Rectal smooth muscle tissue (tissue), 1 donor: ENCODE results near the gene ARID5A.

Source experiments
- H3K27ac ChIP-seq: one replicate; pipeline ENCODE4 v1.7.0; 2013; ENCODE audit warnings: low read depth, low read length, inconsistent platforms
- H3K27me3 ChIP-seq: one replicate; pipeline ENCODE4 v1.7.0; 2013; ENCODE audit warnings: low read length; ENCODE audit not compliant: control insufficient read depth, insufficient read depth
- H3K36me3 ChIP-seq: one replicate; pipeline ENCODE4 v1.7.0; 2013; ENCODE audit warnings: low read length; ENCODE audit not compliant: control insufficient read depth, insufficient read depth
- H3K4me1 ChIP-seq: one replicate; pipeline ENCODE4 v1.7.0; 2013; ENCODE audit warnings: low read length; ENCODE audit not compliant: control insufficient read depth, insufficient read depth
- H3K4me3 ChIP-seq: one replicate; pipeline ENCODE4 v1.7.0; 2013; ENCODE audit warnings: low read length
- H3K9ac ChIP-seq: one replicate; pipeline ENCODE4 v1.7.0; 2013; ENCODE audit warnings: low read length

ARID5A gene

DNA sequence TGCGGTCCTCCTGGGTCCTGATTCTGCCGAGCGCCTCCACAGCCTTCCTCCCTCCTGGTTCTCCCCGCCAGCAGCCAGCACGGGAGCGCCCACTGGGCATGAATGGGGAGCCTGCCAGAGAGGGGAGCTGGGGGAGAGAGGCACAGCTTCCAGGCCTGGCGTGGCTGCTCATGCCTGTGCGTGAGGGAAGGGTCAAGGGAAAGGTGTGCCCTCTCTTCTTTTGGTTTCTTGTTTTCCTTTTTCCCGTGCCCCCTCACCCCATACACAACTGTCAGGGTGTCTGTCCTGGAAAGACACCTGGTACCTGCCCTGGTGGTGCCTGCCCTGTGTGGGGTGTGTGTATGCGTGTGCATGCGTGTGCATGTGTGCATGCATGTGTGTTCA lies 26.7 kb upstream of the ARID5A start:
- Histone ChIP-seq H3K4me3 (no peak overlapping the region), H3K27ac (no peak overlapping the region), H3K36me3 (no peaks in the 10 kb centered on the region), H3K9ac (no peak overlapping the region), H3K4me1 (no peaks in the 10 kb centered on the region), H3K27me3 (no peaks in the 10 kb centered on the region)

DNA sequence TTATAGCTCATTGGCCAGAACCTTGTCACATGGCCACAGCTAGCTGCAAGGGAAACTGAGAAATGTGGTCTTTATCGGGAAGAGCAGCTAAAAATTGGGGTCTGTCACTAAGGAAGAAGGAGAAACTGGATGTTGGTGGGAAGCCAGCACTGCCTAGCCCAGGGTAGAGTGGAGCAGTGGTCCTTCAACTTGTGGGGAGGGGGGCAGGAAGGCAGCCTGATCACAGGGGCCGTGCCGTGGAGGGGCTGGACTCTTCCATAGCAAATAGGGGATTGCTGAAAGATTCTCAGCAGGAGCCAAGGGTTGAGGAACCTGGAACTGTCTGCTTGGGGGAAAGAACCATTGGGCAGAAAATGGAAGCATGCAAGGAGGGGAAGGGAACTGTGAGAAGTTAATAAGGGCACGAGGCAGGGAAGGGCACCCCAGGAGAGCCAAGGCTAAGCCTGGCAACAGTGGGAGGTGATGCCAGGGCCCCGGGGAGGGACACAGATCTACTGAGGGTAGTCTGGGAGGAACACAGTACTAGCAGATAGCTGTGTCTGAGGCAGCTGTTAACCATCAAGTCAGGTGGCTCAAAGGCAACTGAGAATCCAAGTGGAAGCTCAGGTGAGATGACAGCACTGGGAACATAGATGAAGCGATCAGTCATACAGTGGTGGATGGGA lies 25.5 kb upstream of the ARID5A start:
- Histone ChIP-seq H3K27me3 (no peaks in the 10 kb centered on the region), H3K9ac (no peak overlapping the region)

DNA sequence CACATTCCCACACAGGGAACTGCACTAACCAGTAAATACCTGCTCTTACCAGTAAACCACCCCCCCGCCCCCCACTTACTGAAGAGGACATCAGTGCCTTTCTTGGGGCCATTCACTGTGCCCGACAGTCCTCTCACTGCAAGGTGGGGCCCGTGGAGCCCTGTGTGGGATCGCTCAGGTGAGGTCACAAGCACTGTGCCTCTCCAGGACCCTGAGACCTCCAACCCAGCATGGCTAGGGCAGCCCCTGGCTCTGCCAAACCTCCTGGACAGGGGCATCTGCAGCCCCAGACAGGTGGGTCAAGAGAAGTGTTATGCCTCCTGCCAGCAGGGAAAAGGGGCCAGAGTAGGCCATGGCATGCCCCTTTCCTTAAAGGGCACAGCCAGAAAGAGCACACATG lies 24.7 kb upstream of the ARID5A start:
- Histone ChIP-seq H3K27me3 (no peaks in the 10 kb centered on the region), H3K4me1 (no peaks in the 10 kb centered on the region), H3K36me3 (no peaks in the 10 kb centered on the region), H3K27ac (no peak overlapping the region), H3K9ac (no peak overlapping the region), H3K4me3 (no peak overlapping the region)

More for the DNA sequence above, 25.5 kb upstream of the ARID5A start:
- H3K4me3 ChIP-seq = no peak overlapping the region
- no peaks in the 10 kb centered on the region for H3K4me1 ChIP-seq
- H3K27ac ChIP-seq = no peak overlapping the region
- H3K36me3 ChIP-seq = no peaks in the 10 kb centered on the region

DNA sequence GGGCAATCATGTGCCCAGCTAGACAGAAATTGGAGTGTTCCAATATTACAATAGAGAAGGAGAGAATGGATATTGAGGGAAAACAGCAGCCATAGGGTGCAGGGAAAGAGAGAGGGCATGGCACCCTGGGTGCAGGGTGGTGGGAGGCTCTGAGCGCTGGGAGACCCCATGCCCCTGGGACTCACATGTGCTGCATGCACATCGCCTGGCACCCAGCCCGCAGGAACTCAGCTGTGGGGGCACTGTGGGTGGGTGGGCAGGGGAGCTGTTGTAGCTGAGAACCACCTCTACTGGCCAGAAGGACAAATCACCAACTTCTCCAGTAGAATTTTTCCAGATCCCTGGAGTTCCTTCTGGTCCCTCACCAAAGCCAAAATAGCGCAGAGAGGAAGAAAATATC lies 24.2 kb upstream of the ARID5A start:
- Histone ChIP-seq H3K4me3 (no peak overlapping the region), H3K36me3 (no peaks in the 10 kb centered on the region)

DNA sequence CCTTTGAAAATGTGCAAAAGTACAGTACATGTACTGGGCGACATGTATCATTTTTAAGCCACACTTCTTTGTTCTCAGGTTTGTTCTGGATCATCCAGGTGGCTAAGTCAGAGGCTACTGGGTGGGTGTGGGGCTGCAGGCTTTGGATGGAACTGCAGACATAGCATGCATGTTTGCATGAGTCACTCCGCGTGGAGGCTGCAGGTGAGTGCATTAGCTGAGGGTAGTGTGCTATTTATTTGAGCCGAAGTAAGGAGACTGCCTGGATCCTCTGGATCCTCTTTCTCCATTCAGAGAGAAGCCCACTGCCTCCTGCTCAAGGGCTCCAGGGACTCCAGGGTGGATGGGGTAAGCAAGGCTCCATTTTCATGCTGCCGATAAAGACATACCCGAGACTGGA lies 22.0 kb upstream of the ARID5A start:
- Histone ChIP-seq H3K27me3 (no peaks in the 10 kb centered on the region), H3K4me1 (no peaks in the 10 kb centered on the region), H3K4me3 (no peak overlapping the region), H3K9ac (no peak overlapping the region), H3K27ac (no peak overlapping the region), H3K36me3 (no peaks in the 10 kb centered on the region)

More for the DNA sequence above, 24.2 kb upstream of the ARID5A start:
- no peak overlapping the region for H3K9ac ChIP-seq
- H3K4me1 ChIP-seq = no peaks in the 10 kb centered on the region
- H3K27ac ChIP-seq = no peak overlapping the region
- H3K27me3 ChIP-seq = no peaks in the 10 kb centered on the region

DNA sequence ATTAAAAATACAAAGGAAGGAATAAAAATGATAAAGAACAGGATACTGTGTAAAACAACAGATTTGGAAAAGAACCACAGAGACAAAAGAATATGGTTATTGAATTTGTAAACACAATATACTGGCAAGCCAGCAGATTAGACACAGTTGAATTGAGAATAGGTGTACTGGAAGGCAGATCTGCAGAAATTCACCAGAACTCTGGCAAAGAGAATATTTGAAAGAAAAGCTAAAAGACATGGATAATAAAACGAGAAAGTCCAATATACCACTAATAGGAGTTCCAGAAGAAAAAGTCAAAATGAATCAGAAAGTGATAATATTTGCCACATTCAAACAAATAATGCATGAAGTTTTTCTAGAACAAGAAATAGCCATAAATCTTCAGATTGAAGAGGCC lies 19.5 kb upstream of the ARID5A start:
- H3K4me1 ChIP-seq = no peaks in the 10 kb centered on the region
- H3K9ac ChIP-seq = no peak overlapping the region
- H3K4me3 ChIP-seq = no peak overlapping the region
- no peaks in the 10 kb centered on the region for H3K27me3 ChIP-seq
- H3K36me3 ChIP-seq = no peaks in the 10 kb centered on the region
- H3K27ac ChIP-seq = no peak overlapping the region

DNA sequence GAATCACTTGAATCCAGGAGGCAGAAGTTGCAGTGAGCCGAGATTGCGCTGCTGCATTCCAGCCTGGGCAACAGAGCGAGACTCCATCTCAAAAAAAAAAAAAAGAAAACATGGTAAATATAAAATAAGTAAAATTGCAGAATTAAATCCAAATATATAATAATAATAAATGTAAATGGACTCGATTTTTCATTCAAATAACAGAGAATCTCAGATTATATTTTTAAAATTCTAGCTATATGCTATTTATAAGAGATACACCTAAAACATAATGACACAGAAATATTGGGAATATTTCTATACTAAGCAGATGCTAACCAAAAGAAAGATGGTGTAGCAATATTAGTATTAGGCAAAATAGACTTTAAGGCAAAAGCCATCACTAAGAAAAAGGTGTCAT lies 16.3 kb upstream of the ARID5A start:
- H3K9ac ChIP-seq = no peak overlapping the region
- H3K36me3 ChIP-seq = no peaks in the 10 kb centered on the region
- H3K4me1 ChIP-seq = no peaks in the 10 kb centered on the region
- H3K27ac ChIP-seq = no peak overlapping the region
- no peaks in the 10 kb centered on the region for H3K27me3 ChIP-seq
- H3K4me3 ChIP-seq = no peak overlapping the region

DNA sequence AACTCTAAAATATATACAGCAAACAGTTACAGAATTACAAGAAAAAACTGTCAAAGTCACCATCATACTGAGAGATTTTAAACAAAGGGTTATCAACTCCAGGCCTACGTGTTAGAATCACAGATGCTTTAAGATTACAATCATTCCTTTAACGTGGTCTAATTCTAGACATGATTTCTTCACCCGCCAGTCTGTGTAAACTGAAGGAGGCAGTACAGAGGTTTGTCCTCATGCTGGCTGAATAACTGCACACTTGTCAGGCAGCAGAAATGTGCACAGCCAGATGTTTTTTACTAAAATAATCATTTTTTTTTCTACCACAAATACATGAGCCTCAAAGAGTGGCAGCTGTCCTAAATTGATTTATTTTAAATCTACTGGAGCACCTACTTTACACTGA lies 15.9 kb upstream of the ARID5A start:
- Histone ChIP-seq H3K27ac (no peak overlapping the region), H3K4me1 (no peaks in the 10 kb centered on the region), H3K36me3 (no peaks in the 10 kb centered on the region), H3K27me3 (no peaks in the 10 kb centered on the region), H3K4me3 (no peak overlapping the region), H3K9ac (no peak overlapping the region)

DNA sequence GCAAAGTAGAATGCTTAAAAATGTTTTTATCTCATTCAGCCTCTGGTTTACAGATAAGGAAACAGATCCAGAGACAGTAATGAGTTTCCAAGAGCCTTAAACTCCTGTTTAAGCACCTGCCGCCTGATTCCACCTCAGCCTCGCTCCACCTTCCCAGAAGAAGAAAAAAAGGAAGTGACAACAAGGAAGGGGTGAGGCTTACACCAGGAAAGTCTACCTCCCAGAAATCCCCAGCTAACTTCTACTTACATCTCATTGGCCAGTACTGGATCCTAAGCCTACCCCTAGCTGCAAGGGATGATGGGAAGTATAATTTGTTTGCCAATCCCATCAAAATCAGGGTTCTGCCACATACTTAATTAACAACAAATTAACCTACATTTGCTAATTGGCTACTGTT lies 15.3 kb upstream of the ARID5A start:
- H3K4me3 ChIP-seq = no peak overlapping the region
- H3K27me3 ChIP-seq = no peaks in the 10 kb centered on the region
- no peak overlapping the region for H3K27ac ChIP-seq
- H3K9ac ChIP-seq = no peak overlapping the region
- H3K4me1 ChIP-seq = no peaks in the 10 kb centered on the region
- H3K36me3 ChIP-seq = no peaks in the 10 kb centered on the region

DNA sequence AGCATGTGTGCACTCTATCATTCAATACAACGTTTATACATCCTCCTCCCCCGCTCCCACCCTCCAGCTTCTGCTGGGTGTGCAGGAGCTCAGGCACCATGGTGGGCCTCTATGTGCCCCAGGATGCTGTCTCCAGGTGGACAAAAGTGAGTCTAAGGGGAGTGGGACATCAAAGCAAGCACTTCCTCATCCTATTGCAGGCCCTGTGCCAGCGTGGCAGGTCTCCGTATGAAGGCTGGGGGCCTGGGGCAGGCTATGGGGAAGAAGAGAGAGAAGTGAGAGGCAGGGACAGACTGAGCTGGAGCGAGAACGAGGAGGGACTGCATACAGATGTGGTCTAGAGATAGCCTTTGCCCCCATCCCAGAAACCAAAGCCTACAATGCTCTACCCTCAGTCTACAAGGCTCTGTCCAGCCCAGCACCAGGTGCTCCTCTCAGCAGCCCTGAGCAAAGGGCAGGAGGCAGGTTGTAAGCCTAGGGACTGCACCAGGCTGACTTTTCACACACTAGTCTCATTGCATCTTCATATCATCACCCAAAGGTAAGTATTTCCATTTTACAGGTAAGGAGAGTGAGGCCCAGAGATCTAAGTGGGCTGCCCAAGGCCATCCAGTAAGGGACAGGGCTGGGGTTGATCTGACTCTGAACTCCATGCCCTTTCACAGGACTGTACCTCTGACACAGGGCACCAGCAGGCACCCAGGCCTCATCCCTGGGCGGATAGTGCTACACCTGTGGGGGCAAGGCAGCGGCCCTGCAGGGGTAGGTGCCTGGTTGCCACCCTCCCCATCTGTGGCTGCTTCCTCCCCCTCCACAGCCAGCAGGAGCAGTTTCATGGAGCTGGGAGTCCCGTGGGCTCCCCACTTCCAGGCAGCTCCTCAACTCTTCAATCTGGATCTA lies 14.0 kb upstream of the ARID5A start:
- no peaks in the 10 kb centered on the region for H3K36me3 ChIP-seq
- H3K4me1 ChIP-seq = no peaks in the 10 kb centered on the region
- no peak overlapping the region for H3K9ac ChIP-seq
- H3K4me3 ChIP-seq = no peak overlapping the region
- no peaks in the 10 kb centered on the region for H3K27me3 ChIP-seq
- H3K27ac ChIP-seq = no peak overlapping the region

DNA sequence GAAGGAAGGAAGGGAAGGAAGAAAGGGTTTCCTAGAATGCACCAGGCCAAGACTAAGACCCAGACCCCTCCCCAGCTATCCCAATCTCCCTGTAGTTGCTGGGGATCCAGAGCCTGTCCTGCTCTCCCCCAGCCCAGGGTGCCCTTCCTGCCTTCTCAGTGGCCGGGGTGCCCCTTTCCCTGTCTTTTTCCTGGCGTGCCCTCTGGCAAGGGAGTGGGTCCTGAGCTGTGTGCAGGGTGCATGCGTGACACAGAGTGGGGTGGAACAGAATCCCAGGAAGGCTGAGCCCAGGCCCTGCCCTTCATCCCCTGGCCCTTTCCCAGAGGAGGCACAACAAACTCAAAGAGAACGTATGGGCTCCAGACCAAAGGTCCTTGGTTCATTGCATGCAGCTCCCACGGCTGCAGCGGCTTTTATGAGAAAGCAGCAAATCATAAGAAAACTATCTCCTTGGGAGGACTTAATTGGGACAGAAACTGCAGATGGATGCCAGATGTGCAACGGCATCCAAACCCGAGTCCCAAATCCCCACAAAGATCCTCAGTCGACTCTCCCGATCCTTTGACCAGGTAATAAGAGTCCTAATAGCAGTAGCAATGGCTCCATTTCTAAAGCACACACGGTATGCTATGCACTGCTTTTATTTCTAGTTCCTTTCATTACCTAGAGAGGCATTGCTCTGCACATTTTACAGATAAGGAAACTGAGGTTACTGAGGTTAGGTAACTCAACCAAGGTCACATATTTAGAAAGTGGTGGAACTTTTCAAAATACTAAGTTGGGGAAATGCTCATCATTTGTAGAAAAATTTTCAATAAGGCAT lies 12.7 kb upstream of the ARID5A start:
- Histone ChIP-seq H3K9ac (no peak overlapping the region), H3K27me3 (no peaks in the 10 kb centered on the region), H3K27ac (no peak overlapping the region), H3K4me3 (no peak overlapping the region), H3K36me3 (no peaks in the 10 kb centered on the region), H3K4me1 (peaks cover 10% of the 10 kb centered on the region)

DNA sequence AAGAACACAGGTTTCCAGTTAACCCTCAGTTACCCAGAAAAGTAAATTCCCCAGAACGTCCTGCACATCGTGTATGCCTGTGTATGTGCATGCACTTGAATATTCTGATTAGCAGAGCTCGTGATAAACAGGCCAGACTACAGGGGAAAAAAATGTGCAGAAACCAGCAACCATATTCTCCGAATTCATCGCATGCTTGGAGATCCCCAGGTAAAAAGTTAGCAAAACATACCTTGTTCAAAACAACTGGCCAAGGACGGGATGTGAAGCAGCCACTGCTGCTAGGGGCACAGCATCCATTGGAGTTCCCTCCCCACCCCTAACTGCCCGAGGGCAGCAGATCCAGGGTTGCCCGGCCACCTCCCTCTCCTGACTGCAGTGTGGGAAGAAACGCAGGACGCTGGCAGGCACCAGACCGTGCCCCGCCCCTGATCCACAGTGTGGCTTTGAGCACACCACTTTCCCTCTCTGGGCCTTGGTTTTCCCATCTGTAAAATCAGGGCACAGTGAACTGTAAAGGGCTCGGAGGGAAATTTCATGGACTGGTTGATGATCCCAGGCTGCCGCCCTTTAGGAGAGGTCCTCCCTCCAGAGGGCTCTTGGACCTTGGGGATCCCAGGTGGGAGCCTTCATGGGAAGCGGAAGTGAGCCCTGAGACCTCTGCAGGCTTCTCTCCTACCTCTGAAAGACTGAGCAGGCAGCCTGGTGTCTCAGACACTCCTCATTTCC lies 11.9 kb upstream of the ARID5A start:
- Histone ChIP-seq H3K27me3 (no peaks in the 10 kb centered on the region), H3K9ac (no peak overlapping the region), H3K4me3 (no peak overlapping the region), H3K27ac (no peak overlapping the region), H3K4me1 (peaks cover 10% of the 10 kb centered on the region), H3K36me3 (no peaks in the 10 kb centered on the region)
